MG63 (cell line): ENCODE measurements around the gene CYP1B1. TPM values are rescaled to one million over a fixed set of nuclear protein-coding genes. Genes with fewer than 3 reads are reported as not detected.
"Not testable (repeated sequence)": the region's sequence is repeated elsewhere in the genome, so short reads cannot be mapped to it uniquely, and the experiment has no call there.

ENCODE experiments used
- DNase-seq: peaks from one replicate; pipeline ENCODE4 v3.0.0-alpha.2; 2020
- H3K27me3 ChIP-seq: fragments of 250-450 bp; sonication (Bioruptor Pico); 2 replicates; pipeline ENCODE4 v1.5.1; 2020; ENCODE audit warnings: mild to moderate bottlenecking, moderate library complexity
- H3K36me3 ChIP-seq: fragments of 250-450 bp; sonication (Bioruptor Pico); 2 replicates; pipeline ENCODE4 v1.5.1; 2020; ENCODE audit warnings: mild to moderate bottlenecking, moderate library complexity
- H3K4me3 ChIP-seq: fragments of 250-450 bp; sonication (Bioruptor Pico); 2 replicates; pipeline ENCODE4 v1.5.1; 2020; ENCODE audit warnings: mild to moderate bottlenecking, moderate library complexity
- H3K9me3 ChIP-seq: fragments of 250-450 bp; sonication (Bioruptor Pico); 2 replicates; pipeline ENCODE4 v1.5.1; 2020; ENCODE audit warnings: mild to moderate bottlenecking, moderate library complexity
- total RNA-seq: library from RNA; depleted of rRNA; stranded (reverse); fragments of >200 nt; shearing (Covaris generic); gene quantifications from 2 replicates; pipeline ENCODE4 v1.2.3, GENCODE V29; 2014; ENCODE audit warnings: low replicate concordance; rRNA removed

Gene CYP1B1
- total RNA-seq, 1 experiment from 2014 or later = 21.1 TPM

- H3K9me3 ChIP-seq = no peaks in the 10 kb centered on the region
- no peaks in the 10 kb centered on the region for H3K36me3 ChIP-seq
- no peak for DNase-seq
- peaks cover 6% of the 10 kb centered on the region; the same call in 1 of the 2 replicates for H3K27me3 ChIP-seq
- no peak overlapping the region for H3K4me3 ChIP-seq
These were observed 45.2 kb downstream of the CYP1B1 start for GRCh38 chr2:38030635-38031355.

GRCh38 chr2:38029512-38029911 is 46.4 kb downstream of the CYP1B1 start:
- no peaks in the 10 kb centered on the region for H3K36me3 ChIP-seq
- H3K9me3 ChIP-seq = no peaks in the 10 kb centered on the region
- peaks cover 12% of the 10 kb centered on the region for H3K27me3 ChIP-seq
- no peak for DNase-seq
- H3K4me3 ChIP-seq = no peak overlapping the region

- Histone ChIP-seq H3K36me3 (no peaks in the 10 kb centered on the region), H3K27me3 (peaks cover 12% of the 10 kb centered on the region), H3K4me3 (no peak overlapping the region), H3K9me3 (no peaks in the 10 kb centered on the region)
- no peak for DNase-seq
These were observed 47.1 kb downstream of the CYP1B1 start for GRCh38 chr2:38028829-38029228.

GRCh38 chr2:38026846-38027245 is 49.1 kb downstream of the CYP1B1 start:
- H3K9me3 ChIP-seq = no peaks in the 10 kb centered on the region
- no peak for DNase-seq
- H3K4me3 ChIP-seq = no peak overlapping the region
- no peaks in the 10 kb centered on the region for H3K36me3 ChIP-seq
- peaks cover 15% of the 10 kb centered on the region for H3K27me3 ChIP-seq

- H3K4me3 ChIP-seq = no peak overlapping the region
- H3K9me3 ChIP-seq = no peaks in the 10 kb centered on the region
- H3K36me3 ChIP-seq = no peaks in the 10 kb centered on the region
- H3K27me3 ChIP-seq = peaks cover 15% of the 10 kb centered on the region
- DNase-seq = no peak
These were observed 54.4 kb downstream of the CYP1B1 start for GRCh38 chr2:38021589-38021988.

GRCh38 chr2:38020359-38021069 is 55.4 kb downstream of the CYP1B1 start:
- H3K27me3 ChIP-seq, DNase-seq, H3K36me3 ChIP-seq, H3K9me3 ChIP-seq, H3K4me3 ChIP-seq: not testable (repeated sequence)

GRCh38 chr2:38017836-38018235 is 58.1 kb downstream of the CYP1B1 start:
- no peak for DNase-seq
- no peaks in the 10 kb centered on the region for H3K9me3 ChIP-seq
- no peak overlapping the region for H3K4me3 ChIP-seq
- no peaks in the 10 kb centered on the region for H3K27me3 ChIP-seq
- no peaks in the 10 kb centered on the region for H3K36me3 ChIP-seq

Other genes starting within 250 kb of the CYP1B1 start
- 5.0 and 5.4 TPM in 2 replicates for gene RMDN2, start 150.9 kb downstream of the CYP1B1 start, total RNA-seq